HCT116 (cell line): ENCODE measurements around the gene NT5C2.

ENCODE experiments used
- ATF3 ChIP-seq: IDR thresholded peaks from 2 replicates; pipeline ENCODE4 v1.6.1; 2012
- CEBPB ChIP-seq: IDR thresholded peaks from 2 replicates; pipeline ENCODE4 v1.6.1; 2012; ENCODE audit warnings: low read depth
- CTCF ChIP-seq, 3 experiments: fragments of 200-600 bp in 1 of 3; sonication (generic) in 1 of 3; IDR thresholded peaks in 2 of 3; conservative IDR thresholded peaks in 1 of 3; 2 replicates each; pipeline ENCODE4 v1.5.1; 2012 to 2017; ENCODE audit warnings: low read depth in 2 of 3, low read length in 2 of 3, antibody characterized with exemption in 1 of 3, borderline replicate concordance in 1 of 3, control low read depth in 1 of 3, mild to moderate bottlenecking in 1 of 3, mixed read lengths in 1 of 3, mixed run types in 1 of 3, moderate library complexity in 1 of 3; ENCODE audit not compliant: insufficient read depth in 1 of 3
- ELF1 ChIP-seq: IDR thresholded peaks from 2 replicates; pipeline ENCODE4 v1.6.1; 2012; ENCODE audit warnings: low read depth, borderline replicate concordance
- EZH2 ChIP-seq: fragments of 200-600 bp; sonication (generic); IDR thresholded peaks from 2 replicates; pipeline ENCODE4 v1.6.1; 2017; ENCODE audit warnings: antibody characterized with exemption, mixed run types
- FOSL1 ChIP-seq: IDR thresholded peaks from 2 replicates; pipeline ENCODE4 v1.6.1; 2012; ENCODE audit warnings: low read depth
- MAX ChIP-seq: IDR thresholded peaks from 2 replicates; pipeline ENCODE4 v1.6.1; 2012
- POLR2A ChIP-seq: IDR thresholded peaks from 2 replicates; pipeline ENCODE4 v1.7.0; 2011; ENCODE audit warnings: borderline replicate concordance; ENCODE audit not compliant: insufficient read depth, insufficient read length; ENCODE audit errors: extremely low read depth
- POLR2AphosphoS5 ChIP-seq: IDR thresholded peaks from 2 replicates; pipeline ENCODE4 v1.6.1; 2011; ENCODE audit warnings: mild to moderate bottlenecking, low read depth, low read length, moderate library complexity
- SIN3A ChIP-seq: IDR thresholded peaks from 2 replicates; pipeline ENCODE4 v1.6.1; 2012; ENCODE audit warnings: low read depth
- ZFX ChIP-seq: fragments of 450-650 bp; IDR thresholded peaks from 2 replicates; pipeline ENCODE4 v1.6.1; 2017
- ZNF274 ChIP-seq: fragments of 200-500 bp; sonication (Bioruptor generic); IDR thresholded peaks from 2 replicates; pipeline ENCODE4 v1.6.1; 2014; ENCODE audit warnings: mild to moderate bottlenecking, low read depth, low read length, inconsistent platforms
- TF ChIP-seq, protein P1 (sequence below): IDR thresholded peaks from 2 replicates; pipeline ENCODE4 v1.6.1; 2012; ENCODE audit warnings: low read depth

- no peak for TF ChIP-seq EZH2
- no peak for TF ChIP-seq CTCF (IDR thresholded peaks at IDR 0.05 in 2 of 3, conservative IDR thresholded peaks at IDR 0.05 in 1 of 3; ENCODE audit: borderline replicate concordance in 1 of 3, insufficient read depth in 1 of 3, low read depth in 2 of 3, low read length in 2 of 3)
- TF ChIP-seq MAX = no peak
- peak; percentile 45; the same call in 1 of the 2 replicates for TF ChIP-seq CEBPB
- TF ChIP-seq ZNF274 = no peak
- TF ChIP-seq POLR2AphosphoS5 = no peak
- no peak for TF ChIP-seq POLR2A
- TF ChIP-seq SIN3A = no peak
- no peak for TF ChIP-seq ELF1
- no peak for TF ChIP-seq FOSL1
- no peak for TF ChIP-seq ZFX
- TF ChIP-seq ATF3 = no peak
- TF ChIP-seq, protein P1, sequence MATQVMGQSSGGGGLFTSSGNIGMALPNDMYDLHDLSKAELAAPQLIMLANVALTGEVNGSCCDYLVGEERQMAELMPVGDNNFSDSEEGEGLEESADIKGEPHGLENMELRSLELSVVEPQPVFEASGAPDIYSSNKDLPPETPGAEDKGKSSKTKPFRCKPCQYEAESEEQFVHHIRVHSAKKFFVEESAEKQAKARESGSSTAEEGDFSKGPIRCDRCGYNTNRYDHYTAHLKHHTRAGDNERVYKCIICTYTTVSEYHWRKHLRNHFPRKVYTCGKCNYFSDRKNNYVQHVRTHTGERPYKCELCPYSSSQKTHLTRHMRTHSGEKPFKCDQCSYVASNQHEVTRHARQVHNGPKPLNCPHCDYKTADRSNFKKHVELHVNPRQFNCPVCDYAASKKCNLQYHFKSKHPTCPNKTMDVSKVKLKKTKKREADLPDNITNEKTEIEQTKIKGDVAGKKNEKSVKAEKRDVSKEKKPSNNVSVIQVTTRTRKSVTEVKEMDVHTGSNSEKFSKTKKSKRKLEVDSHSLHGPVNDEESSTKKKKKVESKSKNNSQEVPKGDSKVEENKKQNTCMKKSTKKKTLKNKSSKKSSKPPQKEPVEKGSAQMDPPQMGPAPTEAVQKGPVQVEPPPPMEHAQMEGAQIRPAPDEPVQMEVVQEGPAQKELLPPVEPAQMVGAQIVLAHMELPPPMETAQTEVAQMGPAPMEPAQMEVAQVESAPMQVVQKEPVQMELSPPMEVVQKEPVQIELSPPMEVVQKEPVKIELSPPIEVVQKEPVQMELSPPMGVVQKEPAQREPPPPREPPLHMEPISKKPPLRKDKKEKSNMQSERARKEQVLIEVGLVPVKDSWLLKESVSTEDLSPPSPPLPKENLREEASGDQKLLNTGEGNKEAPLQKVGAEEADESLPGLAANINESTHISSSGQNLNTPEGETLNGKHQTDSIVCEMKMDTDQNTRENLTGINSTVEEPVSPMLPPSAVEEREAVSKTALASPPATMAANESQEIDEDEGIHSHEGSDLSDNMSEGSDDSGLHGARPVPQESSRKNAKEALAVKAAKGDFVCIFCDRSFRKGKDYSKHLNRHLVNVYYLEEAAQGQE = no peak
Observed at GRCh38 chr10:103082683-103083082, 110.4 kb downstream of the NT5C2 start.
